Adrenal gland (tissue), 12 donors: ENCODE measurements around the gene BHLHE40. TPM values are rescaled to one million over a fixed set of nuclear protein-coding genes. Genes with fewer than 3 reads are reported as not detected.

Source experiments
- DNase-seq, 7 donors: peaks; one replicate each; pipeline ENCODE4 v3.0.0-alpha.2; 2019 to 2020
- H3K27ac ChIP-seq, 5 donors: fragments of 200-600 bp; sonication (generic) in 4 of 5; 1 replicate in 3 of 5; 2 replicates in 2 of 5; pipeline versions ENCODE4 v1.5.1 to v1.8.0; 2016 to 2020; ENCODE audit warnings: mild to moderate bottlenecking in 1 of 5
- H3K27me3 ChIP-seq: fragments of 200-600 bp; 2 replicates; pipeline ENCODE4 v1.8.0; 2021
- H3K36me3 ChIP-seq, 2 donors: fragments of 200-600 bp; replicated peaks in 1 of 2; 1 replicate in 1 of 2; 2 replicates in 1 of 2; pipeline versions ENCODE4 v1.5.1 to v1.8.0; 2018 to 2022
- H3K4me1 ChIP-seq, 2 donors: fragments of 200-600 bp; replicated peaks in 1 of 2; 1 replicate in 1 of 2; 2 replicates in 1 of 2; pipeline versions ENCODE4 v1.5.1 to v1.8.0; 2018 to 2021
- H3K4me3 ChIP-seq, 4 donors: fragments of 200-600 bp; sonication (generic) in 3 of 4; one replicate each; pipeline ENCODE4 v1.5.1; 2016 to 2018
- H3K9me3 ChIP-seq, 3 donors: fragments of 200-600 bp; sonication (generic) in 1 of 3; replicated peaks in 1 of 3; 1 replicate in 2 of 3; 2 replicates in 1 of 3; pipeline versions ENCODE4 v1.5.1 to v1.8.0; 2016 to 2021
- POLR2A ChIP-seq, 2 donors: fragments of 450-650 bp; IDR thresholded peaks; one replicate each; pipeline ENCODE4 v1.6.1; 2017; ENCODE audit warnings: antibody characterized with exemption in 2 of 2, mild to moderate bottlenecking in 2 of 2, moderate library complexity in 1 of 2
- WGBS, 4 donors: extraction: QIAGEN DNeasy Blood & Tissue Kit in 2 of 4; methylation state at CpG; one replicate each; pipeline versions ENCODE4 v1.1.5 to v1.1.7; 2013 to 2017; 5-methylcytosine and 5-hydroxymethylcytosine counted together
- intact Hi-C, 2 donors: fragments of 100-400 bp; cut with DNase I; formaldehyde crosslinking; loops; one replicate each; pipeline versions ENCODE4 v1.14.1 to v1.15.0; 2022 to 2023
- polyA plus RNA-seq, 3 donors: library from polyadenylated mRNA; stranded (reverse); fragments of 200-250 nt in 2 of 3; fragments of 350-450 nt in 1 of 3; fragmentation: Illumina TruSeq in 1 of 3; extraction: RNeasy Lipid Tissue Mini Kit (QIAGEN cat#74804) in 1 of 3; gene quantifications; one replicate each; pipeline ENCODE4 v1.2.3, GENCODE V29; 2013 to 2014
- total RNA-seq, 9 donors: library from RNA; depleted of rRNA in 4 of 9; stranded (reverse); fragments of >200 nt in 4 of 9; fragments of 120-200 nt in 1 of 9; fragmentation: NEBNext Ultra II Directional in 1 of 9; extraction: Animal tissue kit (Norgen Biotek cat#: 25700) in 1 of 9; gene quantifications; one replicate each; pipeline versions ENCODE4 v1.1.0 to v1.2.4, GENCODE V29; 2013 to 2023
- TF ChIP-seq, protein P1 (sequence below), 6 experiments: fragments of 450-650 bp in 4 of 6; fragments of 200-600 bp in 2 of 6; sonication (generic) in 1 of 6; IDR thresholded peaks; 1 replicate in 5 of 6; 2 replicates in 1 of 6; pipeline versions ENCODE4 v1.5.1 to v1.8.0; 2016 to 2021; ENCODE audit warnings: antibody characterized with exemption in 6 of 6, mild to moderate bottlenecking in 2 of 6, moderate library complexity in 1 of 6
- donor health status: healthy with polysubstance abuse.
- donor health status: Bipolar disorder and iron deficiency.
- donor health status: DM: yes; HTN: yes; CAD: no.
- donor health status: DM: no; HTN: no; CAD: no.
- donor health status: DM: no; HTN: no; CAD: no.
- donor health status: DM: yes; HTN: yes; CAD: no.

Gene BHLHE40
- total and polyA plus RNA-seq, 12 donors = 3.4 to 224 (median 75.5) TPM

DNA sequence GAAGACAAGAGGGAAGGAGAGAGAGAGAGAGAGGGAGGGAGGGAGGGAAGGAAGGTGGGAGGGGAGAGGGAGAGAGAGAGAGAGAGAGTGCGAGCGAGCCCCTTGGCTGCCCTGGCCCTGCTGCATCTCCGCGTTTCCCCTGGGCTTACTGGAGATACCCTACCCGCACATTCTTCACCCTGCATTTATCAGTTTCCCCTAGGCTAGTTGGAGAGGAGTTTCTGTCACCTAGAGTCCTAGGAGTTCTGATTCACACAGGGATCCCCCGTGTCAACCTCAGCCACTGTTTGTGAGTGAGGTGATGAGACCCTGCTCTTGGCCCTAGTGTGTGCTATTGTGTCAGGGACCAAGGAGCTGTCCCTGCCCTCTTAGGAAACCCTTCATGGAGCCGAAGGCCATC is 18.7 kb downstream of the BHLHE40 start:
- DNase-seq = peak in 1 of 7 donors; percentile 18
- Histone ChIP-seq H3K4me1 (peaks cover 9 to 19% of the 10 kb centered on the region in 2 donors), H3K27ac (no peak overlapping the region), H3K9me3 (no peaks in the 10 kb centered on the region), H3K36me3 (no peaks in the 10 kb centered on the region), H3K27me3 (no peaks in the 10 kb centered on the region), H3K4me3 (no peak overlapping the region)
- TF ChIP-seq POLR2A (IDR thresholded peaks at IDR 0.05) = no peak
- TF ChIP-seq, protein P1, sequence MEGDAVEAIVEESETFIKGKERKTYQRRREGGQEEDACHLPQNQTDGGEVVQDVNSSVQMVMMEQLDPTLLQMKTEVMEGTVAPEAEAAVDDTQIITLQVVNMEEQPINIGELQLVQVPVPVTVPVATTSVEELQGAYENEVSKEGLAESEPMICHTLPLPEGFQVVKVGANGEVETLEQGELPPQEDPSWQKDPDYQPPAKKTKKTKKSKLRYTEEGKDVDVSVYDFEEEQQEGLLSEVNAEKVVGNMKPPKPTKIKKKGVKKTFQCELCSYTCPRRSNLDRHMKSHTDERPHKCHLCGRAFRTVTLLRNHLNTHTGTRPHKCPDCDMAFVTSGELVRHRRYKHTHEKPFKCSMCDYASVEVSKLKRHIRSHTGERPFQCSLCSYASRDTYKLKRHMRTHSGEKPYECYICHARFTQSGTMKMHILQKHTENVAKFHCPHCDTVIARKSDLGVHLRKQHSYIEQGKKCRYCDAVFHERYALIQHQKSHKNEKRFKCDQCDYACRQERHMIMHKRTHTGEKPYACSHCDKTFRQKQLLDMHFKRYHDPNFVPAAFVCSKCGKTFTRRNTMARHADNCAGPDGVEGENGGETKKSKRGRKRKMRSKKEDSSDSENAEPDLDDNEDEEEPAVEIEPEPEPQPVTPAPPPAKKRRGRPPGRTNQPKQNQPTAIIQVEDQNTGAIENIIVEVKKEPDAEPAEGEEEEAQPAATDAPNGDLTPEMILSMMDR (IDR thresholded peaks at IDR 0.05) = no peak
- intact Hi-C loops = no loop called here
- WGBS, 4 donors = 84 to 98% (median 89%) methylated on average over 2 to 7 of the region's 7 CpGs

DNA sequence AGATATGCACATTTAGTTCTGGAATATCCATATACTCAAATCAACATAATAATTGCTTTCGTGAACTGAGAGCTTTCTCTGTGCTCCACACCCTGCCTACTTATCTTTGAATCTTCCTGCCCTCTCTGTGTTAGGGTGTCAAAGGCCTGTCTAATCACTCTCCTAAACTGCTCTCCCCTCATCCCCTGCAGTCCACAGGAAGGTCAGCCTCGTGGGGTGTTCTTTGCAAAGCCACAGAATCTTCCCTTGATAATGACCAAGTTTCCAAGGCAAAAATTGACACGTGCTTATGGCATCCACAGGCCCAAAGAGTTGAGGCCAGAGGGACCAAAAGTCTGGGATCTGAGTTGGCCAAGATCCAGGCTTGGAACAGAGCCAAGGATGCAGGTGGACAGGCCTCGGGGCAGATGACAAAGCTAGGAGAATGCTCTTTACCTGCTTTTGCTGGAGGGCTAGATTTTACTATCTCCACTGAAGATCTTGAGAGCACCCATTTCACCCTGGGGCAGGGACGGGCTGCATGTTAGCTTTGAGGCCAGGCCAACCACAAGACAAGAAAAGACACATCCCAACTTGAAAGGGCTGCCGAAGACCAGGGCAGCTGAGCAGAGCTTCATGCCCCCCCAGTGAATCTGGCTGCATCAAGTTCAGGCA is 20.4 kb downstream of the BHLHE40 start:
- Histone ChIP-seq H3K4me1 (peaks cover 7 to 8% of the 10 kb centered on the region in 2 donors), H3K27ac (no peak overlapping the region), H3K36me3 (no peaks in the 10 kb centered on the region), H3K9me3 (no peaks in the 10 kb centered on the region), H3K4me3 (no peak overlapping the region), H3K27me3 (no peaks in the 10 kb centered on the region)
- intact Hi-C loops = no loop called here
- WGBS, 4 donors = 55 to 77% (median 71%) methylated on average over 5 to 6 of the region's 6 CpGs
- TF ChIP-seq POLR2A (IDR thresholded peaks at IDR 0.05) = no peak
- TF ChIP-seq, protein P1 (IDR thresholded peaks at IDR 0.05) = no peak
- DNase-seq = no peak

DNA sequence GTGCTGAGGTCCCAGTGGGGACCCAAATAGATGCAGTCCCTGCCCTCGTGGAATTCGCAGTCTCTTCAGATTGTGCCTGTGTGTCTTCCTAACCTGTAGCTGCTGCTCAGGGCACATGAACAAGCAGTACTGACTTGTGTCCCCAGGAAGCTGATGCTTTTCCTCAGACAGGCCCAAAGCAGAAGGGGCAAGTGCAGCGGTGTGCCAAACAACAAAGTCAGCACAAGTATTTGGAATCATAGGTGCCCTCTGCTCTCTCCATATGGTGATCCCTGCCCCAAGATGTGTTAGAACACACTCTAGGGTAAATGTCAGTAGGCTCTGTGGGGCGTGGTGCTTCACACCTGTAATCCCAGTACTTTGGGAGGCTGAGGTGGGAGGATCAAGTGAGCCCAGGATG is 21.9 kb downstream of the BHLHE40 start:
- TF ChIP-seq POLR2A (IDR thresholded peaks at IDR 0.05) = no peak
- TF ChIP-seq, protein P1 (IDR thresholded peaks at IDR 0.05) = no peak
- Histone ChIP-seq H3K4me3 (no peak overlapping the region), H3K4me1 (no peaks in the 10 kb centered on the region), H3K36me3 (no peaks in the 10 kb centered on the region), H3K9me3 (no peaks in the 10 kb centered on the region), H3K27ac (no peak overlapping the region), H3K27me3 (no peaks in the 10 kb centered on the region)
- intact Hi-C loops = no loop called here
- WGBS, 4 donors = 90 to 100% (median 97%) methylated on average over 4 of the region's 4 CpGs
- no peak for DNase-seq

DNA sequence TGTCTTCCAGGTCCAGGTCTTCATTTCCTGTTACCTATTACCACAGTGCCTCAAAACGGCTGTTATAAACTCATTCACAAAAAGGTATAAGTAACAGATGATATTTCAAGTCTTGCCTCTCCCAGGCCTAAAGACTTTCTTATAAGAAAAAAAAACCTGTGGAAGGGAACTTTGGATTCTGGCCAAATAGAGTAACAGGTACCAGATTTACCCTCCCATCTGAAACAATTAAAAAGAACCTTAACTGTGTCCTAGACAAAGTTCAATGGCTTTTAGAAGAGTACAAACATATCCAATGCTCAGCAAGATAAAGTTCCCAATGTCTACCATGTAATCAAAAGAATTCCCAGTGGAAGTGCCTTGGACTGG is 22.6 kb downstream of the BHLHE40 start:
- DNase-seq = no peak
- no peak for TF ChIP-seq POLR2A (IDR thresholded peaks at IDR 0.05)
- TF ChIP-seq, protein P1 (IDR thresholded peaks at IDR 0.05) = no peak
- 79 to 88% (median 81%) methylated on average over 1 of the region's 1 CpG for WGBS, 4 donors
- no peak overlapping the region for H3K27ac ChIP-seq
- H3K4me3 ChIP-seq = no peak overlapping the region
- intact Hi-C loops = no loop called here
- no peaks in the 10 kb centered on the region for H3K27me3 ChIP-seq
- H3K4me1 ChIP-seq = no peaks in the 10 kb centered on the region
- H3K36me3 ChIP-seq = no peaks in the 10 kb centered on the region
- H3K9me3 ChIP-seq = no peaks in the 10 kb centered on the region
